ENCODE measurements around the gene ATP8A2. TPM values are rescaled to one million over a fixed set of nuclear protein-coding genes. Genes with fewer than 3 reads are reported as not detected.

The ATP8A2 gene
- total and polyA plus RNA-seq, 10 of the 15 experiments (the other 5 are each of a cell fraction or from before 2014, with no cell fraction given) = 0.01 to 0.04 (median 0.04) TPM; not detected in 7

- TF ChIP-seq ZNF384 (IDR thresholded peaks at IDR 0.05; ENCODE audit: borderline replicate concordance, low read depth, low read length) (no peak), ATF3 (IDR thresholded peaks at IDR 0.05; ENCODE audit: borderline replicate concordance, extremely low read depth, low read depth, low read length) (no peak), NFXL1 (IDR thresholded peaks at IDR 0.05; ENCODE audit: borderline replicate concordance) (no peak), HDGF (IDR thresholded peaks at IDR 0.05) (no peak), IKZF1 (conservative IDR thresholded peaks at IDR 0.05) (no peak), STAT1 (conservative IDR thresholded peaks at IDR 0.05) (no peak), TBL1XR1 (IDR thresholded peaks at IDR 0.05; ENCODE audit: low read depth, low read length) (no peak), ESRRA (IDR thresholded peaks at IDR 0.05; ENCODE audit: low read length) (no peak), ZBTB33 (IDR thresholded peaks at IDR 0.05) (no peak), TCF7 (IDR thresholded peaks at IDR 0.05; ENCODE audit: borderline replicate concordance) (no peak), CHD2 (IDR thresholded peaks at IDR 0.05; ENCODE audit: borderline replicate concordance, low read depth, low read length) (no peak)
These were observed 690.2 kb downstream of the ATP8A2 start (continued) for GRCh38 chr13:26061947-26062346.

GRCh38 chr13:26062853-26063444 is 691.2 kb downstream of the ATP8A2 start:
- no peak for DNase-seq (ENCODE audit: low read depth, low spot score)
- no TSS peak for BruUV-seq (replicated peaks)
- TF ChIP-seq EP300 (IDR thresholded peaks at IDR 0.05; ENCODE audit: borderline replicate concordance in 1 of 2, control insufficient read depth in 1 of 2, low read depth in 2 of 2, low read length in 2 of 2) (no peak), JUND (IDR thresholded peaks at IDR 0.05; ENCODE audit: low read depth, low read length) (no peak), ESRRA (IDR thresholded peaks at IDR 0.05; ENCODE audit: low read length) (no peak), TARDBP (IDR thresholded peaks at IDR 0.05; ENCODE audit: borderline replicate concordance) (no peak), KDM1A (IDR thresholded peaks at IDR 0.05; ENCODE audit: borderline replicate concordance) (no peak), SMC3 (IDR thresholded peaks at IDR 0.05; ENCODE audit: borderline replicate concordance, low read length) (peak; percentile 90), ZZZ3 (IDR thresholded peaks at IDR 0.05; ENCODE audit: control insufficient read depth, insufficient read length, low read depth) (no peak), NR2C2 (IDR thresholded peaks at IDR 0.05; ENCODE audit: borderline replicate concordance, control insufficient read depth, insufficient read length, low read depth) (no peak), ZNF207 (IDR thresholded peaks at IDR 0.05; ENCODE audit: borderline replicate concordance) (no peak), RAD21 (IDR thresholded peaks at IDR 0.05; ENCODE audit: insufficient read depth, low read depth, low read length) (peak; percentile 70)

More at GRCh38 chr13:26062853-26063444, 691.2 kb downstream of the ATP8A2 start:
- RAD21 ChIA-PET (ENCODE audit: unreplicated experiment) = interaction anchor here (1.2 kb wide), 1 partner anchor 489 kb away, joined by 3 read pairs; no protein-coding TSS in a partner anchor
- in situ Hi-C loops (cut with MboI) (loop anchor here (5.0 kb wide), 2 partner anchors 236 to 491 kb away; no protein-coding TSS in a partner anchor), intact Hi-C loops (cut with micrococcal nuclease; ENCODE audit: unreplicated experiment) (loop anchor here (2.0 kb wide), 2 partner anchors 234 to 488 kb away; no protein-coding TSS in a partner anchor)
- H3K4me3 ChIP-seq = no peak overlapping the region
- H3K9me3 ChIP-seq (replicated peaks; ENCODE audit: control insufficient read depth, insufficient read depth, low read length) = no peaks in the 10 kb centered on the region
- no peak overlapping the region for H2AFZ ChIP-seq (ENCODE audit: control insufficient read depth, low read depth, low read length)
- H3K79me2 ChIP-seq (ENCODE audit: control insufficient read depth, insufficient read depth, low read length) = no peaks in the 10 kb centered on the region
- H3K36me3 ChIP-seq (ENCODE audit: control insufficient read depth in 2 of 2, insufficient read depth in 2 of 2, low read length in 1 of 2) = no peaks in the 10 kb centered on the region
- no peak overlapping the region for H3K4me2 ChIP-seq (ENCODE audit: control insufficient read depth, insufficient read depth)
- 21% methylated on average over 5 of the region's 5 CpGs for WGBS (ENCODE audit: insufficient coverage, insufficient replicate concordance, low lambda C conversion rate, missing lambda C conversion rate)
- no peak overlapping the region for H3K9ac ChIP-seq (ENCODE audit: control insufficient read depth, insufficient read depth, low read length)
- no peaks in the 10 kb centered on the region for H3K4me1 ChIP-seq (ENCODE audit: control insufficient read depth, insufficient read depth, low read length)
- no peaks in the 10 kb centered on the region for H4K20me1 ChIP-seq (ENCODE audit: control insufficient read depth, insufficient read depth)
- peak; percentile 35 for FAIRE-seq
- SMC1A ChIA-PET (ENCODE audit: uncharacterized antibody, unreplicated experiment) = no interaction called here
- H3K27me3 ChIP-seq (replicated peaks in 1 of 2; ENCODE audit: control insufficient read depth in 2 of 2, insufficient read depth in 2 of 2, low read length in 1 of 2) = peaks cover 0 to 4% of the 10 kb centered on the region in 2 experiments; a peak in 1 of 4 replicates
- ATAC-seq = peak; percentile 64
- no peak overlapping the region for H3K27ac ChIP-seq (ENCODE audit: control insufficient read depth, insufficient read depth)
- CTCF ChIA-PET = no interaction called here
- POLR2A ChIA-PET = no interaction called here

All from GM12878 (cell line).